NCI-H748 (cell line): ENCODE results near the gene HELZ.

ENCODE experiments used
- DNase-seq: peaks from one replicate; lab custom pipeline; 2025; ENCODE audit not compliant: unreplicated experiment; lab: John Stamatoyannopoulos, UW

HELZ gene

DNA sequence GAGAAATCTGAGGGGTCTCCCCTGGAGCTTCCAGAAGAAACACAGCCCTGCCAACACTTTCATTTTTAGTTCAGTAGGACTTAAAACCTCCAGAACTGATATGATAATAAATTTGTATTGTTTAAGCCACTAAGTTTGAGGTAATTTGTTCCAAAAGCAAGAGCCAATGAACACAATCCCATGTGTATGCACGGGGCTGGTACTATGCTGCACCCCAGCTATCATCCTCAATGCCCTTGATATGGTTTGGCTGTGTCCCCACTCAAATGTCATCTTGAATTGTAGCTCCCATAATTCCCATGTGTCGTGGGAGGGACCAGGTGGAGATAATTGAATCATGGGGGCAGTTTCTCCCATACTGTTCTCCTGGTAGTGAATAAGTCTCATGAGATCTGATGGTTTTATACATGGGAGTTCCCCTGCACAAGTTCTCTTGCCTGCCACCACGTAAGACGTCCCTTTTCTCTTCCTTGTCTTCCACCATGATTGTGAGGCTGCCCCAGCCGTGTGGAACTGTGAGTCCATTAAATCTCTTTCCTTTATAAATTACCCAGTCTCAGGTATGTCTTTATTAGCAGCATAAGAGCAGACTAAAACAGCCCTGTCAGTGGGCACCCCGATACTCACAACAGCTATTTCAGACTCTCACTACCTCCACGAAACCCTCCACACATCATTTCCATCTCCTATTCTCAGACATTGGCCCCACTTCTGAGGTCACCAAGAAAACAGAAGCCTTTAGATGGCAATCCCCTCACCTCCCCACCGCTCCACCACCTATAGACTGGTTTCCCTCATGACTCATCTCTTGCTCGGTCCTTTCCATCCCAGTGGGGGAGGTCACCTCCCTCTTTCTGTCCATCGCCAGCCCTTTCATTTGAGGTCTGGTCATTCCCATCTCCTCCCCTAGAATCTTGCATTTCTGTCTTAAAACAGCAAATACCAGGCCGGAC is 209.6 kb downstream of the HELZ start:
- DNase-seq, result no peak

GRCh38 chr17:67033613-67034012 is 211.4 kb downstream of the HELZ start:
- no peak for DNase-seq

DNA sequence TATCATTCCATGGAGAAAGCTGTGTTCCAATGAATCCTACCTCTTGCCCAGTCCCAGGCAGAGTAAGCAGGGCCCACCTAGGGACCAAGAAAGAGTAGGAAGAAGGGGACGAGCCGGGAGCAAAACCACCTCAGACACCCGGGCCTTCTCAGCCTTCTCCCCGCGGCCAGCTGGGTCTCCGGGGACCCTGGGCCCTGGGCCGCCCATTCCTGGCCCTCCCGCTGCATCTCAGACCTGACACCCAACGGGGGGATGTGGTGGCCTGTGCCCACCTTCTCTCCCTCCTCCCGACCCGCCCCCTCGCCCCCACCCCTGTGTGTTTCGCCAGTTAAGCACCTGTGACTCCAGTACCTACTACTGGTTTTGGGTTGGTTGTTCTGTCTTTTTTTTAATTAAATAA is 212.0 kb downstream of the HELZ start:
- no peak for DNase-seq

- no peak for DNase-seq
Measured at GRCh38 chr17:67032382-67032781, 212.6 kb downstream of the HELZ start.

GRCh38 chr17:67030641-67031040 is 214.4 kb downstream of the HELZ start:
- no peak for DNase-seq

DNA sequence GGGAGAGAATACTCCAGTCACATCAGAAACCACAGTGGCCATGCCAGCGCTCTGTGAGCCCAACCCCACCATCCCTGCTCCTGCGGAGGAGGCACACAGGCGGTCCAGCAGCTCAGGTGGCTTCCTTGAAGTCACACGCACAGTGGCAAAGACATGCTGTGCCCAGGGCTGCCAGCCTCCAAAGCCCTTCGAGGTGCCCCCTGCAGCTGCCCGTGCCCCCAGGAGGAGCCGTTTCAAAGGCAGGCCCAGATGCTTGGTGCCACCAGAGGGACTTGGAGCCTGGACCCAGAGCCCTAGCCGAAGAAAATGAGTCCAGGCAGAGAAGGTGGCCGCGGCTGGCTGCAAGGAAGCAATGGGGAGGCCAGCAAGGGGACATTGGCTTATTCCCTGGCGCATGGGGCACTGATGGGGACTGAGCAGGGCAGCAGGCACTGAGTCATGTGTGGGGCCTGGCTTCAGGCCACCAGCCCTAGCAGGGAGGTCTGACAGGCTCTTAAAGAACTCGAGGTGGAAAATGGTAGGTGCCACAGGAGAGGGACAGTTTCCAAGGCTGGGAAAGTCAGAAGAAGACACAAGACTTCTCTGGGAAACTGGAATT is 217.9 kb downstream of the HELZ start:
- no peak for DNase-seq

- DNase-seq, result no peak
Measured at GRCh38 chr17:67026341-67026740, 218.7 kb downstream of the HELZ start.

GRCh38 chr17:67025216-67025792 is 219.7 kb downstream of the HELZ start:
- no peak for DNase-seq

DNA sequence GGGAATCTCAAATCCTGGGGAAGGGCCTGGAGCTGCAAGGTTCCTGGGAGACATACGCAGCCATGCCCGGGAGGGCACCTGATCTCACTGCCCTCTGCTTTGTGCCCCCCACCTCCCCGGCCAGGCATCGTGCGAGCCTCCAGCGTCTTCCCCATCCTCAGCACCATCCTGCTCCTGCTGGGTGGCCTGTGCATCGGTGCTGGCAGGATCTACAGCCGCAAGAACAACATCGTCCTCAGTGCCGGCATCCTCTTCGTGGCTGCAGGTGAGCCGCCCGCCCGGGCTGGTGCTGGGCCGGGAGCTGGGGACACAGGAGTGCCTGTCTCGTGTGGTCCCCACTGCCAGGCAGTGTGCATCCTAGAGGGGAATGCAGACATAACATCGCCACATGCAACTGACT is 220.3 kb downstream of the HELZ start:
- DNase-seq, result no peak

DNA sequence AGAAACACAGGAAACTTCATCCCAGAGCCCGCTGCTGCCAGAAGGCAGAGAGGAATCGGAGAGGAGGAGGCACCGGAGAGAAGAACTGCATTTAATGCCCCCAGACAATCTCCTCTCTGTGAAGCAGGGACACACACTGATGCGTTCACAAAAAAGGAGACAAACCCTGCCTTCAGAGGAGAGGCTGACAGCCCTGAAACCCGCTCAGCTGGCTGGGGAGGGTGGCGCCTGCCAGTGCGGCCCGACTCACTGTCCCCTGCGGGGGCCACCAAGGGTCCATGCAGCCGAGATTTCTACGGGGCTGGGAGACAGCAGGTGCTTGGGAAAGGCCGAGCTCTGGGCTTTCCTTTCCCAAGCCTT is 222.6 kb downstream of the HELZ start:
- DNase-seq, result no peak

GRCh38 chr17:67021743-67022450 is 223.1 kb downstream of the HELZ start:
- DNase-seq, result no peak

GRCh38 chr17:67021196-67021595 is 223.8 kb downstream of the HELZ start:
- DNase-seq, result no peak
